T-helper 1 cell treated with Interleukin-12 subunit alpha and Interleukin-12 subunit beta and Interleukin-4 antibody, amounts not matched to agents 30 μg/mL and 1 μg/mL, for 36 hours (primary cell): ENCODE data around the gene PADI1.
"Not testable (repeated sequence)": the region's sequence is repeated elsewhere in the genome, so short reads cannot be mapped to it uniquely, and the experiment has no call there.

Experiments used
- H3K27ac Mint-ChIP-seq: one replicate; pipeline ENCODE4 v1.8.0; 2021; ENCODE audit warnings: mild to moderate bottlenecking, mixed read lengths
- H3K27me3 Mint-ChIP-seq: one replicate; pipeline ENCODE4 v1.8.0; 2021; ENCODE audit warnings: low read depth, mixed read lengths
- H3K36me3 Mint-ChIP-seq: one replicate; pipeline ENCODE4 v1.8.0; 2021; ENCODE audit warnings: low read depth, mixed read lengths
- H3K4me1 Mint-ChIP-seq: one replicate; pipeline ENCODE4 v1.8.0; 2021; ENCODE audit warnings: low read depth, mixed read lengths
- H3K4me3 Mint-ChIP-seq: one replicate; pipeline ENCODE4 v1.8.0; 2021; ENCODE audit warnings: mild to moderate bottlenecking, moderate library complexity, mixed read lengths
- H3K9me3 Mint-ChIP-seq: one replicate; pipeline ENCODE4 v1.8.0; 2021; ENCODE audit warnings: mixed read lengths

The PADI1 gene

DNA sequence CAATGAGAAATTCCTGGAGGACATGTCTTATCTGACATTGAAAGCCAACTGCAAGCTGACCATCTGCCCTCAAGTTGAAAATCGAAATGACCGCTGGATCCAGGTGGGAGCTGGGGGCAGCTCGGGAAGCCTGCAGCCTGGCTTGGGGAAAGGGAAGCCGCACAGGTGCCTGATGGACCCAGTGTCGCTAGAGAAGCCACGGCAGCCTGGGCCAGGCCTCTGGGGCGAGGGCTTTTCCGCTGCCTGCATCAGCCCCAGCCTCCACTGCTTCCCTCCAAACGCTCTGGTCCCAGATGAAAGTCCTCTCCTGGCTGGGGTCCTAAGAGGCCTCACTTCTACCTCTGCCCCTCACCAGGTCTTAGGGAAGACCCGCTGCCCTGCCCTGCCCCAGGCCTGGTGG, 25.2 kb downstream of the PADI1 start:
- no peaks in the 10 kb centered on the region for H3K36me3 Mint-ChIP-seq
- H3K4me3 Mint-ChIP-seq, result no peak overlapping the region
- H3K27me3 Mint-ChIP-seq, result no peaks in the 10 kb centered on the region
- H3K27ac Mint-ChIP-seq, result no peak overlapping the region
- no peaks in the 10 kb centered on the region for H3K4me1 Mint-ChIP-seq
- no peaks in the 10 kb centered on the region for H3K9me3 Mint-ChIP-seq

DNA sequence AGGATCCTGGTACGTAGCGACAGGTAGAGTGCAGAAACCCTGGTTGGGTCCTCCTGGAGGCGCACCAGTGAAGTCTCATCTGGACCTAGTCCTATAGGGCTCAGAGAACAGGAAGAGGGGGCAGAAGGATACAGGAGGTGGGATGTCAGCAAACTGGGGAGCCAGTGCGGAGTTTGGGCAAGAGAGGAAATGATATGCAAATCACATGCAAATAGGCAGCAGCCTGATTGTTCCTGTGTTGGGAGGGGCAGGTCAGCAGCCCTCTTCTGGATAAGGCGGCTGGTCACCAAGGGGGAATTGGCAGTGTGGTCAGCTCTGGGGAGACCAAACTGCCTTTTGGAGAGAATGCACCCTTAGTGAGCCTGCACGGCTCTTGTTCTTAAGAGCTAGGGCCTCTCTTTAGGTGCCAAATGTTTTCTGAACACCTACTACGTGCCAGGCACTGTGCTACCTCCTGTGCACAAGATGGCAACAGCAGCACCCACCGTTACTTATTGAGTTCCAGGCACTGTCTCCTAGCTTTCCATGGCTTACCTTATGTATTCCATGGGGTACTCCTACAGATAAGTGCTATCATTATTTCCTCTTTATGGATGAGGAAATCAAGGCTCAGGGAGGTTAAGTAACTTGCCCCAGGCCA, 25.9 kb downstream of the PADI1 start:
- H3K4me3 Mint-ChIP-seq, result no peak overlapping the region
- H3K27me3 Mint-ChIP-seq, result no peaks in the 10 kb centered on the region
- H3K9me3 Mint-ChIP-seq, result no peaks in the 10 kb centered on the region
- H3K36me3 Mint-ChIP-seq, result no peaks in the 10 kb centered on the region
- no peaks in the 10 kb centered on the region for H3K4me1 Mint-ChIP-seq
- H3K27ac Mint-ChIP-seq, result no peak overlapping the region

DNA sequence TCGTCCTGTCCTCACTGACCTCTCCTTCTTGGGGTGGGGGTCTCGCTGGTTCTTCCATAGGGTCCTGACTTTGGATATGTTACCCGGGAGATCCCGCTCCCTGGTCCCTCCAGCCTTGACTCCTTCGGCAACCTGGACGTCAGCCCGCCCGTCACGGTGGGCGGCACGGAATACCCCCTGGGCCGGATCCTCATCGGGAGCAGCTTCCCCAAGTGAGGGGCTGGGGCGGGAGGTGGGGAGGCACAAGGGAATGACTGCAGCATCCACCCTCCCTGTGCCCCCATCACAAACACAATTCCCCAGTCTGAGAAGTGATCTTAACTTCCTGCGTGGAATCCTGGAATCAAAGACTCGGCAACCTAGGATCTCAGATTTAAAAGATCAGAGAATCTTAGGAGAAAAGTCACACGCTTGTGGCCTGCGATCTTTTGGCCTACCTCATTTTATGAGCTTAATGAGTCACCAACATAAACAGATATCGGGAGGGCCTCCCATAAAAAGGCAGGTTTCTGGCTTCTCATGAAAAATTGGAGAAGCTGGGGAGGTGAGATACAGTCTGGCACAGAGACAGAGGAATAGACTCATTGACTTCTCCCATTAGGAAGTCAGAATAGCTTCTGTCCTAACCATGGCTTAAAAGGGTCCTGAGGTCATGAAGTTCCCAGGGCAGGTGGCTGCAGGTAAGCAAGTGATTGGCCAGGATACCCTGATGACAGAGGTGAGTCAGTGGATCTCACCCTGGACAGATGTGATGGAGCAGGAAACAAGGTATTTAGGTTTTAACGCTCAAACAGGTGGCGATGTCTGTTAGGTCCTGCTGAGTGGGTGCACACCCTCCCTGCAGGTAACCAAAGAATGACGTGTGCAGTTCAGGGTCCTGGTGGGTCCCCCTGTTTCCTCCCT, 28.1 kb downstream of the PADI1 start:
- Mint-ChIP-seq H3K36me3 (no peaks in the 10 kb centered on the region), H3K4me1 (no peaks in the 10 kb centered on the region), H3K9me3 (no peaks in the 10 kb centered on the region), H3K4me3 (no peak overlapping the region), H3K27ac (no peak overlapping the region), H3K27me3 (no peaks in the 10 kb centered on the region)

DNA sequence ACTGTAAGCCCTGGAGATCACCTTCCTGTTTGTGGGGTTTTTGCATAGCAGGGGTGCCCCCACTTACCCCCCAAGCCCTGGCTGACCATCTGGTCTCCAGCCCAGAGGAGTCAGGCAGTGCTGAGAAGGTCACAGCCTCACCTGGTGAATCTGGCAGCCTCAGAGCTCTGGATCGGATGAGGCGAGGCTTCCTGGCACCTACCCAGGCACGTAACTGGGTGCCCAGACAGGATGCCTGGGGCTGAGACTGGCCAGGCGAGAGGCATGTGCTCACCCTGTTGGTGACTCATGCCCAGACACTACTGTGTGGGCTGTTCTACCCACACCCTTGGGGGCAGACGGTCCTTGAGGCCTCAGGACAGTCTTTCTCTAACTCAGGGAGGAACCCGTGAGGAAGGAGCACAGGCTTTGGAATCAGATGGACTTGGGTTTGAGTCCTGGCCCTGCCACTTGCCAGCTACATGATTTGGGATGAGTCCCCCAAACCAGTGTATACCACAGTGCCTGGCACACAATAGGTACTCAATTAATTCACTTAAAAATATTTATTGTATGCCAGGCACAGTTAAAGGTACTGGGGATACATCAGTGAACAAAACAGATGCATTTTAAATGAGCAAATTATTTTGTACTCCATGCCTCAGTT, 28.9 kb downstream of the PADI1 start:
- Mint-ChIP-seq H3K27ac (no peak overlapping the region), H3K9me3 (no peaks in the 10 kb centered on the region), H3K27me3 (no peaks in the 10 kb centered on the region), H3K4me1 (no peaks in the 10 kb centered on the region), H3K4me3 (no peak overlapping the region), H3K36me3 (no peaks in the 10 kb centered on the region)

DNA sequence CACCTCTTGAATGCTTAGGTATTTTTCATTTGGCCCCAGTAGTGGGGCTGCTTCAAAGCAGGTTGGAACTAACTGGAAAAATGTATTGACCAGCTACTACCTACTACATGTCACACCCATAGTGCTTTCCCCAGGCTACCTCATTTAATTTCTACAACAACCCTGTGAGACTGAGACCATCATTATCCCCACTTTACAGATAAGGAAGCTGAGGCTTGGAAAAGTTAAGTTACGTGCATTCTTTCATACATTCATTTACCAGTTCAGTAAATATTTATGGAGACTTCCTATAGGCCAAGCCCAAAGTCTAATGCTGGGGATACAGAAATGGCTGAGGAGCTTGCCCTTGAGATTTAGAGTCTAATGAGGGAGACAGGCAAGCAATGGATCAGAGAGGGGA, 29.5 kb downstream of the PADI1 start:
- Mint-ChIP-seq H3K27ac (no peak overlapping the region), H3K27me3 (no peaks in the 10 kb centered on the region)

DNA sequence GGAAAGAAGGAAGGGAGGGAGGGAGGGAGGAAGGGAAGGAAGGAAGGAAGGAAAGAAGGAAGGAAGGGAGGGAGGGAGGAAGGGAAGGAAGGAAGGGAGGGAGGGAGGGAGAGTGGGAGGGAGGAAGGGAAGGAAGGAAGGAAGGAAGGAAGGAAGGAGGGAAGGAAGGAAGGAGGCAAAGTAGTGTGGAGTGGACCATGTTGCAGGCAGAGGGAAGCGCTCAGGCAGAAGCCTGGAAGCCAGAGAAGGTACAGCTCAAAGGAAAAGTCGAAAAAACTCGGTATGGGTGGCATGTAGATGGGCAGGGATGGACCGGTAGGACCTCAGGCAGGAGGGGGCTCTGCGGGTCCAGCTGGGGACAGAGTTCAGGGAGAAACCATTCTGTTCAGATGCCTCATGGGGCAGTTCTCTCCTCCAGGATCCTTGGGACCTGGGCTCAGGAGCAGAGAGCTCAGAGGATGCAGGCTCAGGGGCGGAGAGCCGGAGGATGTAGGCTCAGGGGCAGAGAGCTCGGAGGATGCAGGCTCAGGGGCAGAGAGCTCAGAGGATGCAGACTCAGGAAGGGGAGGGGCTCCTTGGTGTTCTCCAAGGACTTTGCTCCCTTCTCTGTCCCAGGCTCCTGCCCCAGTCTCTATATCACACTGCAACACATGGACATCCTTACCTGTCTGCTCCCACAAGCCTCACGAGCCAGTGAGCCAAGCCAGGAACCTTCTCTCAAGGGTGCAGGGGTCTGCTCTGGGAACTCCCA, 30.4 kb downstream of the PADI1 start:
- Mint-ChIP-seq H3K4me3 (no peak overlapping the region), H3K36me3 (no peaks in the 10 kb centered on the region), H3K4me1 (no peaks in the 10 kb centered on the region), H3K9me3 (no peaks in the 10 kb centered on the region), H3K27me3 (no peaks in the 10 kb centered on the region), H3K27ac (no peak overlapping the region)

More for the DNA sequence above, 29.5 kb downstream of the PADI1 start:
- Mint-ChIP-seq H3K4me3 (no peak overlapping the region), H3K9me3 (no peaks in the 10 kb centered on the region), H3K36me3 (no peaks in the 10 kb centered on the region), H3K4me1 (no peaks in the 10 kb centered on the region)

DNA sequence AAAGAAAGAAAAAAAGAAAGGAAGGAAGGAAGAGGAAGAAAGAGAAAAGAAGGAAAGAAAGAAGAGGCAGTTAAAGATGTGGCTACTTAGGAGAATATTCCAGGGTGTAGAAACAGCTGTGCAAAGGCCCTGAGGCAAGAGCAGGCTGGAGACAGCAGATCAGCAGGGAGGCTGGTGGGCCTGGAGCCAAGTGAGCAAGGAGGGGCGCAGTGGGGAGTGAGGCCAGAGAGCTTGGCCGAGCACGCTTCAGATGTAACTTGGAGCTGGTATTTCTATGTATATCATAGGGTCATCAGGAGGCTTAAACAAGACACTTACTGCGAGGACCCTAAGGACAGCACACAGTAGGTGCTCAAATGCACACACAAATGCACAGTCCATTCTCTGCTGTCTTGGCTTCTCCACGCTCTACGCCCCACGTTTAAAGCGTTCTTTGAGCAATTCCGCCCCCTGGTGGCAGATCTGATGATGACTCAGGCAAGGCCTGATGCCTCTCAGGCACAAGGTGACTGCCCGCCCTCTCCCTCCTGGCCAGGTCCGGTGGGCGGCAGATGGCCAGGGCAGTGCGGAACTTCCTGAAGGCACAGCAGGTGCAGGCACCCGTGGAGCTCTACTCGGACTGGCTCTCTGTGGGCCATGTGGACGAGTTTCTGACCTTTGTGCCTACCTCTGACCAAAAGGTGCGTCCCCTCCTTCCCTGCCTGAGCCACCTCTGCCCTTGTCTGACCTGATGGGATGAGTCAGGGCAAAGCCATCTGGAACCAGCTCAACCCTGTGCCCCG, 32.0 kb downstream of the PADI1 start:
- Mint-ChIP-seq H3K27ac (no peak overlapping the region), H3K4me1 (no peaks in the 10 kb centered on the region), H3K9me3 (no peaks in the 10 kb centered on the region), H3K27me3 (no peaks in the 10 kb centered on the region), H3K36me3 (no peaks in the 10 kb centered on the region), H3K4me3 (no peak overlapping the region)

DNA sequence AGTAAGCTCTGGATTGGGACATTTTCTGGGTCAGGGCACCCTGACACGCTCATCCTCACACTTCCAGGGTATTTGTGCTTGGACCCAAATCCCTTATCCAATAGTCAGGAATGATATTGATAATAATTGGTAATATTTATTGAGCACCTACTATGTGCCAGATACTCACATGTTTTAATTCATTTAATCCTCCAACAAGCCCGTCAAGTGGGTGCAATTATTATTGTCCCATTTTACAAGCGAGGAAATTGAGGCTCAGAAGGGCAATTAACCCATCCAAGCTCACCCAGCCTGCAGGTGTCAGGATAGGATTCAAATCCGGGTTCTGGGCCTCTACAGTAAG, 32.6 kb downstream of the PADI1 start:
- Mint-ChIP-seq H3K36me3 (no peaks in the 10 kb centered on the region), H3K4me1 (no peaks in the 10 kb centered on the region), H3K27ac (no peak overlapping the region), H3K4me3 (no peak overlapping the region), H3K27me3 (no peaks in the 10 kb centered on the region), H3K9me3 (no peaks in the 10 kb centered on the region)

DNA sequence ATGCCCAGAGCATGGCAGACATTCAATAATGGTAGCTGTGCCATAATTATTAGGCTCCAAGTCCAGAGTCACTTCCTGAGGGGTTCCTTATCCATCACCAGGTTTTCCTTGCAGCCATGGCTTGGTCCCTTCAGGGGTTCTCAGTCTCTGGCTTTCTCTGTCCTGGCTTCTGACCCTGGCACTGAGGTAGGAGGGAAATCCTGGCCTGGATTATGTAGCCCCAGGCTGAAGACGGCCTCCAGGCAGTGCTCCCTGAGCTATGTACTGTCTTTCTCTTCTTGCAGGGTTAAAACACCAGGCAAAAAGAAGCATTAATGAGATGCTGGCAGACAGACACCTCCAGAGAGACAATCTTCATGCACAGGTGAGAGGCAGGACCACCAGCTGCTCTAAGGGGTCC, 34.5 kb downstream of the PADI1 start:
- H3K9me3 Mint-ChIP-seq, result no peaks in the 10 kb centered on the region
- H3K27ac Mint-ChIP-seq, result no peak overlapping the region
- no peaks in the 10 kb centered on the region for H3K27me3 Mint-ChIP-seq
- no peaks in the 10 kb centered on the region for H3K4me1 Mint-ChIP-seq
- H3K4me3 Mint-ChIP-seq, result no peak overlapping the region
- H3K36me3 Mint-ChIP-seq, result no peaks in the 10 kb centered on the region

DNA sequence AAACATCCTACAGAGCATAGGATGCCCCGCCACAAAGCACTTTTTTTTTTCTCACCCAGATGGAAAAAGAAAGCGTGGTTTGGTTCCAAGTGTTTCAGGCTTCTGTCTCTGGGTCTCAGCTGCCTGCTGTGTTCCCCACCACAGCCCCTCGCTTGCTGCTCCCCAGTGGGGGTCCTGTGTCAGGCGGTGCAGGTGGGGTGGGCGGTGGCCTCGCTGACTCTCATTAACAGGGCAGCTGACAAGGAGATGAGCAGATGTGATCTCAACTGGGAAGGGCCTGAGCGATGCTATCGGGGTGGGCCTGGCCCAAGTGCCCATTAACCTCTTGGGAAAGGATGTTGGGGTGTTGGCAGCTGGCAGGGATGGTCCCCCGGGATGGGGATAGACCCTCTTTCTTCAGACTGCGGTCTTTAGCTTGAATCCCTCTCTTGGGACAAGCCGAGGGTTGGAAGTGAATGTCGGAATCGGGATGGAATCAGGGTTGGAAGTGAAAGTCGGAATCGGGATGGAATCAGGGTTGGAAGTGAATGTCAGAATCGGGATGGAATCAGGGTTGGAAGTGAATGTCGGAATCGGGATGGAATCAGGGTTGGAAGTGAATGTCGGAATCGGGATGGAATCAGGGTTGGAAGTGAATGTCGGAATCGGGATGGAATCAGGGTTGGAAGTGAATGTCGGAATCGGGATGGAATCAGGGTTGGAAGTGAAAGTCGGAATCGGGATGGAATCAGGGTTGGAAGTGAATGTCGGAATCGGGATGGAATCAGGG, 36.3 kb downstream of the PADI1 start:
- not testable (repeated sequence) for H3K9me3 Mint-ChIP-seq, H3K27me3 Mint-ChIP-seq, H3K27ac Mint-ChIP-seq, H3K4me3 Mint-ChIP-seq, H3K4me1 Mint-ChIP-seq, H3K36me3 Mint-ChIP-seq

DNA sequence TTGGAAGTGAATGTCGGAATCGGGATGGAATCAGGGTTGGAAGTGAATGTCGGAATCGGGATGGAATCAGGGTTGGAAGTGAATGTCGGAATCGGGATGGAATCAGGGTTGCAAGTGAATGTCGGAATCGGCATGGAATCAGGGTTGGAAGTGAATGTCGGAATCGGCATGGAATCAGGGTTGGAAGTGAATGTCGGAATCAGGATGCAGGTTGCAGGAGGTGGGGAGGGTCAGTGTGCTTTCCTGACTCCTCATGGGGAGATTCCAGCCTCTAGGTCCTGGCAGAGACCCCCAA, 36.8 kb downstream of the PADI1 start:
- H3K27ac Mint-ChIP-seq, H3K27me3 Mint-ChIP-seq, H3K9me3 Mint-ChIP-seq, H3K4me1 Mint-ChIP-seq, H3K4me3 Mint-ChIP-seq, H3K36me3 Mint-ChIP-seq: not testable (repeated sequence)

DNA sequence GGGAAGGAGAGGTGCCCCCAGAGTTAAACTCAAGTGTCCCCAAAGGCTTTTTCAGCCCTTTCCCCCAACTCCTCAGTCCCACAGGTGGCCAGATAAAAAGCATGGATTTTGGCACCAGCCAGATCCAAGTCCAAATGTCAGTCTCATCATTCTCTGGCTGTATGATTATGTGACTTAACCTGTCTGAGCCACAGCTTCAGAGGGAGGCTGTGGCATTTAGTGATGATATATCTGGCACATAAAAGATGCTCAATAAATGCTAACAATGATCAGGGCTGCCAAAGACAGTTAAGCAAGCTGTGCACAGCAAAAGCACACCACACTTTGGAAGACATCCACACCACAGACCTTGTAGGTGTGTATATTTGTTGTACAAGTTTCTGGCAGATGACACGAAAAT, 38.3 kb downstream of the PADI1 start:
- no peaks in the 10 kb centered on the region for H3K27me3 Mint-ChIP-seq
- H3K9me3 Mint-ChIP-seq, result no peaks in the 10 kb centered on the region
- no peak overlapping the region for H3K4me3 Mint-ChIP-seq
- no peak overlapping the region for H3K27ac Mint-ChIP-seq
- no peaks in the 10 kb centered on the region for H3K36me3 Mint-ChIP-seq
- H3K4me1 Mint-ChIP-seq, result no peaks in the 10 kb centered on the region

DNA sequence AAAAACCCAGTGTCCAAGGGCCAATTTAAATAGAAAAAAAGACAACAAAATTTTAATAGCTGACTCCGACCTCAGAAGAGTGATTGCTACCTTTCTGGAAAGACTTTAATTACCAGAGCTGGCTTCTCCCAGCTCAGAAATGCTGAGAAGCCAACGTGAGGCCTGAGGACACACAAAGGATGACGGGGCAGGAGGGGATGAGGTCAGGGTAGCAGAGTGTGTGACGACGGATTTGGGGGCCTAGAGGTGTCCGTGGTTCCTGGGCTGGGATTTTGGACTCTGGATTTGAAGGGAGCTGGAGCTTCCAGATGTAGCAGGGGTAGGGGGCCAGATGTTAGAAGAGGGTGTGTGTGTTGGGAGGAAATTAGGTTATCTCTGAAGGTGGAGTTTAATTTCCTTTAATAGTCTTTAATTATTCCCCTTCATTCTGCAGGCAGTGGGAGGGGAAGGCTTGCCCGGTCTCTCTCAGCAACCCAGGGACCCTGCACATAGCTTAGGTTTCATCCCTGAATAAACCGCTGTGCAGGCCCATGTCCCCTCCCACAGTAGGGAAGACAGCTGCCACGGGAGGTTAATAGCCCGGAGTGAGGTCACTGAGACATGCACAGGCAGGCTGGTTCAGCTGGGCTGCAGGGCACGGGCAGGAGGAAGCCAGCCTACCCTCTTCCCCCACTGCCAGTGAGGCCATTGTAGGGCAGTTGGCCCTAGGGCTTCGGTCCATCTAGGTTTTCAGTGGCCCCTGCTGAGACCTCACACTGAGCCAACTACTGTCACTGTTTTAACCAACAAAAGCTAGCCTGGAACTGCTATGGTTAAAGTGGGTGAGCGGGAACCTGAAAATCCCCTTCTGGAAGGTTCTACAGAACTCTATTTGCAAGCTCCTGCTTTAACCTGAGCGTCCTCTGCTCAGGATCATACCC, 40.2 kb downstream of the PADI1 start:
- H3K27ac Mint-ChIP-seq, result no peak overlapping the region
- no peaks in the 10 kb centered on the region for H3K4me1 Mint-ChIP-seq
- H3K27me3 Mint-ChIP-seq, result no peaks in the 10 kb centered on the region
- no peak overlapping the region for H3K4me3 Mint-ChIP-seq
- H3K36me3 Mint-ChIP-seq, result no peaks in the 10 kb centered on the region
- no peaks in the 10 kb centered on the region for H3K9me3 Mint-ChIP-seq
